Vagina (tissue), 2 donors: Measurements from ENCODE around the gene OR13C8.

ENCODE experiments used
- CTCF ChIP-seq, 3 experiments: fragments of 450-650 bp in 2 of 3; fragments of 200-600 bp in 1 of 3; sonication (generic) in 1 of 3; IDR thresholded peaks; one replicate each; pipeline ENCODE4 v1.5.1; 2017 to 2019; ENCODE audit warnings: antibody characterized with exemption in 3 of 3, mild to moderate bottlenecking in 2 of 3, moderate library complexity in 2 of 3
- POLR2A ChIP-seq, 2 donors: fragments of 450-650 bp; IDR thresholded peaks; one replicate each; pipeline ENCODE4 v1.6.1; 2017; ENCODE audit warnings: antibody characterized with exemption in 2 of 2, mild to moderate bottlenecking in 2 of 2, moderate library complexity in 2 of 2
- POLR2AphosphoS5 ChIP-seq, 2 donors: sonication (generic); formaldehyde crosslinking; IDR thresholded peaks; one replicate each; pipeline ENCODE4 v1.9.0; 2017; ENCODE audit warnings: antibody characterized with exemption in 2 of 2, mild to moderate bottlenecking in 2 of 2, low read depth in 1 of 2; ENCODE audit not compliant: insufficient read depth in 1 of 2

DNA sequence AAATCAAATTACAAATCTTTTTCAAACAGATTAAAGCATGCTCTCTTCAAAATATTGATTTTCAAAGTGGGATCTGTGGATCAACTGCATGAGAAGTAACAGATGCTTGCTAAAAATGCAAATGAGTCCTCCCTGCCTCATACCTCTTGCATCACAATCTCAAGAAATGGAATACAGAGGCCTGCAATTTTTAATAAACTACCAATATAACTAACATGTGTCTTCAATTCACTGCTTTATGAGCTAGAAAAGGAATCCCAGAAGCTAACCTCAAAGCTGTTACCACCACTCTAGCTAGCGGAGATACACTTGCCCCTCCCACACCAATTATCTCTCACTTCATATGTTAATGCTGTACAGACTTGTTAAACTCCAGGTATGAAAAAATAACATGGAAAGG, 20.7 kb downstream of the OR13C8 start:
- TF ChIP-seq CTCF (IDR thresholded peaks at IDR 0.05) (no peak), POLR2AphosphoS5 (IDR thresholded peaks at IDR 0.05; ENCODE audit: insufficient read depth in 1 of 2, low read depth in 1 of 2) (no peak), POLR2A (IDR thresholded peaks at IDR 0.05) (no peak)
